Psoas muscle (tissue), 8 donors: ENCODE results near the gene IWS1. TPM values are rescaled to one million over a fixed set of nuclear protein-coding genes. Genes with fewer than 3 reads are reported as not detected.

Experiments used
- ATAC-seq, 4 donors: fragments of 200-7000 bp; cut with Tn5 transposase; one replicate each; pipeline ENCODE4 v1.9.1; 2020; ENCODE audit warnings: moderate library complexity in 3 of 4, mild to moderate bottlenecking in 2 of 4
- DNase-seq, 2 donors: peaks; one replicate each; pipeline ENCODE4 v3.0.0-alpha.2; 2020
- H3K27ac ChIP-seq: fragments of 200-600 bp; one replicate; pipeline ENCODE4 v1.8.0; 2022
- H3K27me3 ChIP-seq, 3 donors: fragments of 200-600 bp in 1 of 3; one replicate each; pipeline versions ENCODE4 v1.6.1 to v1.8.0; 2013 to 2022; ENCODE audit warnings: low read length in 2 of 3, mild to moderate bottlenecking in 2 of 3, moderate library complexity in 1 of 3; ENCODE audit not compliant: insufficient read depth in 3 of 3
- H3K36me3 ChIP-seq, 2 donors: fragments of 200-600 bp in 1 of 2; one replicate each; pipeline versions ENCODE4 v1.6.1 to v1.8.0; 2013 to 2022; ENCODE audit warnings: low read depth in 1 of 2, mild to moderate bottlenecking in 1 of 2, moderate library complexity in 1 of 2; ENCODE audit not compliant: insufficient read depth in 1 of 2
- H3K4me1 ChIP-seq: fragments of 200-600 bp; one replicate; pipeline ENCODE4 v1.8.0; 2022
- H3K4me3 ChIP-seq: fragments of 200-600 bp; one replicate; pipeline ENCODE4 v1.8.0; 2022; ENCODE audit warnings: mild to moderate bottlenecking
- H3K9me3 ChIP-seq: fragments of 200-600 bp; one replicate; pipeline ENCODE4 v1.8.0; 2022
- WGBS, 3 donors: extraction: QIAGEN DNeasy Blood & Tissue Kit; methylation state at CpG; one replicate each; pipeline versions ENCODE4 v1.1.6 to v1.1.7; 2013; 5-methylcytosine and 5-hydroxymethylcytosine counted together
- intact Hi-C, 2 donors: fragments of 100-400 bp; cut with DNase I; formaldehyde crosslinking; loops; one replicate each; pipeline versions ENCODE4 v1.11.0 to v1.14.2; 2022
- polyA plus RNA-seq, 3 donors: library from polyadenylated mRNA; stranded (reverse); fragments of 200-250 nt; gene quantifications; one replicate each; pipeline ENCODE4 v1.2.3, GENCODE V29; 2013
- total RNA-seq, 4 donors: library from RNA; stranded (reverse); fragmentation: NEBNext Ultra II Directional in 2 of 4; extraction: Animal tissue kit (Norgen Biotek cat#: 25700) in 2 of 4; gene quantifications; one replicate each; pipeline versions ENCODE4 v1.2.1 to v1.2.4, GENCODE V29; 2021 to 2023
- TF ChIP-seq, protein P1 (sequence below): fragments of 200-600 bp; IDR thresholded peaks from one replicate; pipeline ENCODE4 v1.8.0; 2022; ENCODE audit warnings: antibody characterized with exemption
- donor health status: healthy with polysubstance abuse.
- donor health status: DM: no; HTN: no; CAD: no; lungs with moderate emphysema.
- donor health status: Bipolar disorder and iron deficiency.
- donor health status: healthy.
- donor health status: DM: yes; HTN: yes; CAD: no.
- donor health status: DM: no; HTN: no; CAD: no.
- donor health status: DM: no; HTN: no; CAD: no.
- donor health status: DM: yes; HTN: yes; CAD: no.

The IWS1 gene
- total and polyA plus RNA-seq, 7 donors = 47.6 to 77.2 (median 62.5) TPM

DNA sequence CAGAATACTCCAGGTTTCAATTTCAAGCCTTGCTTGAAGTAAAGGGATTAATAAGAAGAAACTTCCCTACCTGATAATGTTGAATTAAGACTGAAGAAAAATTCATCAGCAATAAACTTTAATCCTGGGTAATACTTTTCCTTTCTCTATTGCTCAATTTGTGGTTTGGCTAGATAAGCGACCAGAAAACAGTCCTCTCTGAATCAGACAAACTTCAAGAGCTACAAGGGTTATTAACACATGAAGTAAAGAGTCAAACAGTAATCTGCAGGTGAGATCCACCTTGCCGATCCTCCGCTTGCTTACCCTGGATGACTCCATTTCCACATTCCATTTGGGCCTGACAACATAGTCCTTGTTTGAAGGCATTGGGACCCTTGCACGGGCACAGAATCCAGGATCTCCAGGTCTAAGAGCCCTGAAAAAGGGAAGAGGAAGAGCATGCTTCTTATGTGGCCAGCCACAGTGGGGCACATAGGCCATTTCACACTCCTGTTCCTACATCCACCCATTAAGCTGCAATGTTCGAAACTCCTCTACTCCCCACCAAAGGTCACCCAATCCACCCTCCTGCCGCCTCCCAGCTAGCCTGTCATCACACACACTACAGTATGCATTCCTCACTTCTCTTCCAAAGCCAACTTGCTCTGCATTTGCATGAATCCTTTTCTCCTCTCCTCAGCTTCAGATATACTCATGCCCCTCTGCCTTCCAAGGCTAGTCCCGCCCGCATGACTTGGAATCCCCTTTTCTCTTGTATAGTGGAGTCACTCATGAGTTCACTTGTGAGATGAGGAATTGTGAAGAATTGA is 39.8 kb downstream of the IWS1 start:
- intact Hi-C loops = no loop called here
- Histone ChIP-seq H3K4me1 (no peaks in the 10 kb centered on the region), H3K4me3 (no peak overlapping the region), H3K27ac (no peak overlapping the region), H3K27me3 (no peaks in the 10 kb centered on the region), H3K36me3 (peaks cover 25 to 98% of the 10 kb centered on the region in 2 donors), H3K9me3 (no peaks in the 10 kb centered on the region)
- ATAC-seq (no peak), DNase-seq (no peak)
- WGBS, 3 donors = 89 to 95% (median 93%) methylated on average over 8 of the region's 8 CpGs
- TF ChIP-seq, protein P1, sequence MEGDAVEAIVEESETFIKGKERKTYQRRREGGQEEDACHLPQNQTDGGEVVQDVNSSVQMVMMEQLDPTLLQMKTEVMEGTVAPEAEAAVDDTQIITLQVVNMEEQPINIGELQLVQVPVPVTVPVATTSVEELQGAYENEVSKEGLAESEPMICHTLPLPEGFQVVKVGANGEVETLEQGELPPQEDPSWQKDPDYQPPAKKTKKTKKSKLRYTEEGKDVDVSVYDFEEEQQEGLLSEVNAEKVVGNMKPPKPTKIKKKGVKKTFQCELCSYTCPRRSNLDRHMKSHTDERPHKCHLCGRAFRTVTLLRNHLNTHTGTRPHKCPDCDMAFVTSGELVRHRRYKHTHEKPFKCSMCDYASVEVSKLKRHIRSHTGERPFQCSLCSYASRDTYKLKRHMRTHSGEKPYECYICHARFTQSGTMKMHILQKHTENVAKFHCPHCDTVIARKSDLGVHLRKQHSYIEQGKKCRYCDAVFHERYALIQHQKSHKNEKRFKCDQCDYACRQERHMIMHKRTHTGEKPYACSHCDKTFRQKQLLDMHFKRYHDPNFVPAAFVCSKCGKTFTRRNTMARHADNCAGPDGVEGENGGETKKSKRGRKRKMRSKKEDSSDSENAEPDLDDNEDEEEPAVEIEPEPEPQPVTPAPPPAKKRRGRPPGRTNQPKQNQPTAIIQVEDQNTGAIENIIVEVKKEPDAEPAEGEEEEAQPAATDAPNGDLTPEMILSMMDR = no peak

DNA sequence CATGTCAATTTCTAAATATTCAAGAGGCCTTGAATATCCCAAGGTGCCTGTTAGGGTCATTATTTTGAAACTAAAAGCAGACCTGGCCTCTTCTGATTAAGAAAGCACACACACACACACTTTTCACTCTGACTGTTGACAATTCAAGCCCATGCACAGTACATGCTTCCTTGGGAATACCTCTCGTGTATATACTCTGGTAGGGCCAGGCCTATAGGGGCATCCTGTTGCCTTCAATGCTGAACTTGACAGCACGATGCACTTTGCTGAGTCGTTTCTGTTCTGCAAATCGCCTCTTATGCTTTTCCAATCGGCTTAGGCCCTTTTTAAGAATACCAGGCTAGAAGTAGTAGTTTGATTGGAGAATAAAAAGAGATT is 40.6 kb downstream of the IWS1 start:
- Histone ChIP-seq H3K27me3 (no peaks in the 10 kb centered on the region), H3K4me3 (no peak overlapping the region), H3K9me3 (no peaks in the 10 kb centered on the region), H3K36me3 (peaks cover 25 to 98% of the 10 kb centered on the region in 2 donors), H3K27ac (no peak overlapping the region), H3K4me1 (no peaks in the 10 kb centered on the region)
- ATAC-seq = no peak
- WGBS, 3 donors = 80 to 83% (median 80%) methylated on average over 5 of the region's 5 CpGs
- intact Hi-C loops = no loop called here
- TF ChIP-seq, protein P1 = no peak
- DNase-seq = no peak

DNA sequence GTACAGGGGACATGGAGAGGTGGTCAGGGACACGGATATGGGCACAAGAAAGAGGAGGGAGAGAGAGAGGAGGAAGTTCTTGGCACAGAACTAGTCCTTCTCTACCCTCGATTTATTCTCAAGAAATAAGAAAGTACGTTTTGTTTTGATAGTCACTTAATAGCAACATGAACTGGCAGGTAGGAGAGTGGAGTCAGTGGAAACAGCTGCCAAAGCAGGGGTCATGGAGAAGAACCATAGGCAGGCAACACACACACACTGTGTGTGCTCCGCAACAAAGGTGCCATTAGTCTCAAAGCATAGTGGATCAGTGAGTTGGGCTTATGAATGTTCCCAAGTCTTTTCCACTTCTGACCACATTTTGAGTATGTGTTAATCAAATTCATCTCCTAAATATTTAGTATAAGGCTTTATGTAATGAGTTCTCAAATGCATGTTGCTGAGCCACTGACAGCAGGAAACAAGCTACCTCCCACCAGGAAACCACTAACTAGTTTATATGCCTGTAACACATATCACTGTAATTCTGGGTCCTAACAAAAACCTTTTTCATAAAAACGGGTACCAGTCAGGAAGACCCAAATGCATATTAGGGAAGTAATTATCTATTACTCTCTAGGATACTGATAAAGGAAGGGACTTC is 41.1 kb downstream of the IWS1 start:
- Histone ChIP-seq H3K9me3 (no peaks in the 10 kb centered on the region), H3K4me1 (no peaks in the 10 kb centered on the region), H3K4me3 (no peak overlapping the region), H3K27me3 (no peaks in the 10 kb centered on the region), H3K36me3 (peaks cover 21 to 98% of the 10 kb centered on the region in 2 donors), H3K27ac (no peak overlapping the region)
- DNase-seq = no peak
- intact Hi-C loops = no loop called here
- 74 to 82% (median 75%) methylated on average over 5 of the region's 5 CpGs for WGBS, 3 donors
- TF ChIP-seq, protein P1 = no peak
- ATAC-seq = no peak

DNA sequence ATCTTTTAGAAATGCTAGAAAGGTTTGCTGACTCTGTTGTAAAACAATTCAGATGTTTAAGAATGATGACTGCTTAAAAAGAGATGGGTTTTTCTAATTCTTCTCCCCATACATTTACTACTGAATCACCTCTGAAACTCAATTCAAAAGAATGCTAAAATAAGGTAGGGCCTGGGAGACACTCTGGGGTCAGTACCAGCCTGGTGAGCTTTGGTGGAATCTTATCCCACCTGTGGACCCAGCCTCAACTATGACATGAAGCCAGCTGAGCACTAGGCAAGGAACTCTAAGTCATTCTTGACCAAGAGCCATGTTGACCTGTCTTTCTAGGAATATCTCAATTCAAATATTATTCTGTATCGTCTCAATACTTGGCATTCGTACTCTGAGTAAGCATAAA is 44.3 kb downstream of the IWS1 start:
- H3K27ac ChIP-seq = no peak overlapping the region
- intact Hi-C loops = loop anchor here (5.0 kb wide), 2 partner anchors 160 to 285 kb away; no protein-coding TSS in a partner anchor
- peaks cover 13 to 69% of the 10 kb centered on the region in 2 donors for H3K36me3 ChIP-seq
- H3K9me3 ChIP-seq = no peaks in the 10 kb centered on the region
- WGBS, 3 donors = 43 to 69% (median 45%) methylated on average over 2 of the region's 2 CpGs
- DNase-seq (no peak), ATAC-seq (no peak)
- no peaks in the 10 kb centered on the region for H3K4me1 ChIP-seq
- no peak overlapping the region for H3K4me3 ChIP-seq
- H3K27me3 ChIP-seq = no peaks in the 10 kb centered on the region
- TF ChIP-seq, protein P1 = no peak
